H1 (cell line): ENCODE data around the gene ASCL5. TPM values are rescaled to one million over a fixed set of nuclear protein-coding genes. Genes with fewer than 3 reads are reported as not detected.

Source experiments
- CTCF ChIA-PET: fragments of 300-600 bp; sonication (Branson Sonifier 250); formaldehyde crosslinking; loops from one replicate; lab custom pipeline; 2021; ENCODE audit not compliant: partially characterized antibody; lab: Charles Lee
- POLR2A ChIA-PET: fragments of 300-600 bp; sonication (Branson Sonifier 250); formaldehyde crosslinking; loops from one replicate; lab custom pipeline; 2021; ENCODE audit warnings: inconsistent platforms; ENCODE audit not compliant: partially characterized antibody; lab: Charles Lee
- DNase-seq, 2 experiments: peaks; one replicate each; pipeline versions ENCODE4 v3.0.0 to v3.0.0-alpha.2; 2010 to 2022; ENCODE audit warnings: low spot score in 2 of 2, low read depth in 1 of 2, mixed read lengths in 1 of 2
- FAIRE-seq: peaks from 2 replicates; lab custom pipeline; 2011; peaks lifted over from hg19 to GRCh38; lab: Jason Lieb, UNC
- H2AFZ ChIP-seq: 2 replicates; pipeline ENCODE4 v1.8.1; 2012; ENCODE audit warnings: low read length, inconsistent platforms
- H2AK5ac ChIP-seq: 2 replicates; pipeline ENCODE4 v1.6.1; 2013; ENCODE audit warnings: low read depth, low read length
- H2BK120ac ChIP-seq: replicated peaks from 2 replicates; pipeline ENCODE3; 2013; ENCODE audit warnings: low read depth, low read length, inconsistent platforms
- H2BK12ac ChIP-seq: 2 replicates; pipeline ENCODE4 v1.6.1; 2013; ENCODE audit warnings: low read depth, low read length
- H2BK15ac ChIP-seq: 2 replicates; pipeline ENCODE4 v1.6.1; 2013; ENCODE audit warnings: low read length
- H2BK20ac ChIP-seq: 2 replicates; pipeline ENCODE4 v1.6.1; 2013; ENCODE audit warnings: low read length
- H2BK5ac ChIP-seq: 2 replicates; pipeline ENCODE4 v1.6.1; 2013; ENCODE audit warnings: low read depth, low read length
- H3K14ac ChIP-seq: 2 replicates; pipeline ENCODE4 v1.6.1; 2013; ENCODE audit warnings: inconsistent platforms; ENCODE audit not compliant: insufficient read length
- H3K18ac ChIP-seq: 2 replicates; pipeline ENCODE4 v1.6.1; 2013; ENCODE audit warnings: low read length; ENCODE audit errors: extremely low read depth
- H3K23ac ChIP-seq: 2 replicates; pipeline ENCODE4 v1.6.1; 2013; ENCODE audit warnings: inconsistent platforms; ENCODE audit not compliant: insufficient read length
- H3K23me2 ChIP-seq: 2 replicates; pipeline ENCODE4 v1.6.1; 2013; ENCODE audit warnings: low read depth, low read length
- H3K27ac ChIP-seq: 2 replicates; pipeline ENCODE4 v1.6.1; 2011; ENCODE audit warnings: low read depth, low read length, inconsistent platforms
- H3K27me3 ChIP-seq, 4 experiments: replicated peaks in 1 of 4; 1 replicate in 1 of 4; 2 replicates in 3 of 4; pipeline versions ENCODE4 v1.6.1 to v1.8.1; 2011 to 2013; ENCODE audit warnings: low read length in 3 of 4, mild to moderate bottlenecking in 3 of 4, inconsistent platforms in 2 of 4, mixed read lengths in 2 of 4, moderate library complexity in 1 of 4; ENCODE audit not compliant: control insufficient read depth in 3 of 4, insufficient read depth in 3 of 4; ENCODE audit errors: extremely low read depth in 1 of 4
- H3K36me3 ChIP-seq, 4 experiments: 2 replicates each; pipeline versions ENCODE4 v1.6.1 to v1.8.1; 2011 to 2013; ENCODE audit warnings: mild to moderate bottlenecking in 4 of 4, low read length in 3 of 4, moderate library complexity in 2 of 4, control low read depth in 1 of 4, inconsistent platforms in 1 of 4; ENCODE audit not compliant: insufficient read depth in 4 of 4, control insufficient read depth in 2 of 4
- H3K4ac ChIP-seq: replicated peaks from 2 replicates; pipeline ENCODE3; 2013; ENCODE audit warnings: low read length, low read depth, mixed read lengths, inconsistent platforms; ENCODE audit not compliant: insufficient read length
- H3K4me1 ChIP-seq, 4 experiments: replicated peaks in 1 of 4; 1 replicate in 1 of 4; 2 replicates in 3 of 4; pipeline versions ENCODE4 v1.6.1 to v1.8.1; 2011 to 2013; ENCODE audit warnings: low read length in 3 of 4, inconsistent platforms in 2 of 4, mixed read lengths in 1 of 4; ENCODE audit not compliant: insufficient read depth in 4 of 4, control insufficient read depth in 3 of 4
- H3K4me2 ChIP-seq, 2 experiments: 2 replicates each; pipeline versions ENCODE4 v1.6.1 to v1.8.1; 2011 to 2013; ENCODE audit warnings: low read depth in 2 of 2, low read length in 2 of 2, control low read depth in 1 of 2, inconsistent platforms in 1 of 2, mild to moderate bottlenecking in 1 of 2; ENCODE audit not compliant: insufficient read depth in 1 of 2
- H3K4me3 ChIP-seq, 4 experiments: fragments of 200-600, 300-600 bp in 1 of 4; sonication (generic), shearing (Covaris generic), sonication (Bioruptor Twin) in 1 of 4; 2 replicates each; pipeline versions ENCODE4 v1.5.1 to v1.8.1; 2011 to 2016; ENCODE audit warnings: low read length in 4 of 4, low read depth in 3 of 4, control low read depth in 2 of 4, inconsistent platforms in 2 of 4, mild to moderate bottlenecking in 2 of 4, mixed read lengths in 1 of 4, moderate library complexity in 1 of 4; ENCODE audit not compliant: insufficient read depth in 2 of 4; ENCODE audit errors: extremely low read depth in 1 of 4
- H3K56ac ChIP-seq: replicated peaks from 2 replicates; pipeline ENCODE3; 2013; ENCODE audit warnings: low read depth, mild to moderate bottlenecking, mixed read lengths, low read length, inconsistent platforms; ENCODE audit not compliant: insufficient read length
- H3K79me1 ChIP-seq: 2 replicates; pipeline ENCODE4 v1.6.1; 2013; ENCODE audit warnings: low read depth, low read length, control low read depth
- H3K79me2 ChIP-seq, 2 experiments: 2 replicates each; pipeline versions ENCODE4 v1.6.1 to v1.8.1; 2012 to 2013; ENCODE audit warnings: low read length in 2 of 2, mild to moderate bottlenecking in 2 of 2, inconsistent platforms in 1 of 2; ENCODE audit not compliant: insufficient read depth in 2 of 2, control insufficient read depth in 1 of 2
- H3K9ac ChIP-seq, 4 experiments: replicated peaks in 1 of 4; 1 replicate in 1 of 4; 2 replicates in 3 of 4; pipeline versions ENCODE4 v1.6.1 to v1.8.1; 2011 to 2013; ENCODE audit warnings: low read depth in 3 of 4, low read length in 3 of 4, control low read depth in 2 of 4, mild to moderate bottlenecking in 2 of 4, moderate library complexity in 2 of 4, inconsistent platforms in 1 of 4; ENCODE audit errors: extremely low read depth in 1 of 4
- H3K9me3 ChIP-seq, 2 experiments: 2 replicates each; pipeline versions ENCODE4 v1.6.1 to v1.8.1; 2012 to 2013; ENCODE audit warnings: mild to moderate bottlenecking in 2 of 2, moderate library complexity in 2 of 2, control low read depth in 1 of 2, inconsistent platforms in 1 of 2, low read depth in 1 of 2, low read length in 1 of 2, mixed read lengths in 1 of 2; ENCODE audit not compliant: insufficient read depth in 2 of 2
- H4K20me1 ChIP-seq, 2 experiments: replicated peaks in 1 of 2; 2 replicates each; pipeline versions ENCODE3 to v1.8.1; 2011 to 2013; ENCODE audit warnings: inconsistent platforms in 2 of 2, low read length in 2 of 2, mild to moderate bottlenecking in 1 of 2; ENCODE audit not compliant: insufficient read depth in 2 of 2, control insufficient read depth in 1 of 2
- H4K5ac ChIP-seq: 2 replicates; pipeline ENCODE4 v1.6.1; 2013; ENCODE audit warnings: low read length, low read depth, mixed read lengths, inconsistent platforms; ENCODE audit not compliant: insufficient read length
- H4K8ac ChIP-seq: 2 replicates; pipeline ENCODE4 v1.8.0; 2013; ENCODE audit warnings: mild to moderate bottlenecking, moderate library complexity, low read length, inconsistent platforms; ENCODE audit not compliant: insufficient read depth; ENCODE audit errors: extremely low read depth
- H4K91ac ChIP-seq: replicated peaks from 2 replicates; pipeline ENCODE3; 2013; ENCODE audit warnings: low read length, mixed read lengths, inconsistent platforms; ENCODE audit not compliant: insufficient read length
- CEBPB ChIP-seq: IDR thresholded peaks from 2 replicates; pipeline ENCODE4 v1.6.1; 2012; ENCODE audit warnings: low read depth, low read length
- CHD1 ChIP-seq: IDR thresholded peaks from 2 replicates; pipeline ENCODE4 v1.6.1; 2012; ENCODE audit warnings: low read depth, low read length, improper control_type of control experiment
- CTBP2 ChIP-seq: IDR thresholded peaks from 2 replicates; pipeline ENCODE4 v1.7.0; 2011; ENCODE audit warnings: borderline replicate concordance, mild to moderate bottlenecking, moderate library complexity, mixed read lengths, low read length; ENCODE audit not compliant: insufficient read depth, insufficient read length
- EGR1 ChIP-seq: IDR thresholded peaks from 2 replicates; pipeline ENCODE4 v1.6.1; 2011; ENCODE audit warnings: low read depth, low read length, borderline replicate concordance
- FOSL1 ChIP-seq: IDR thresholded peaks from 2 replicates; pipeline ENCODE4 v1.6.1; 2011; ENCODE audit warnings: mild to moderate bottlenecking, low read depth, low read length, moderate library complexity; ENCODE audit not compliant: insufficient read depth
- GTF2F1 ChIP-seq: IDR thresholded peaks from 2 replicates; pipeline ENCODE4 v1.6.1; 2012; ENCODE audit warnings: low read depth, low read length, improper control_type of control experiment, borderline replicate concordance
- JUN ChIP-seq: IDR thresholded peaks from 2 replicates; pipeline ENCODE4 v1.6.1; 2011; ENCODE audit warnings: low read depth, mild to moderate bottlenecking, improper control_type of control experiment, low read length
- JUND ChIP-seq: IDR thresholded peaks from 2 replicates; pipeline ENCODE4 v1.6.1; 2011; ENCODE audit warnings: mild to moderate bottlenecking, improper control_type of control experiment, low read length
- KDM4A ChIP-seq: IDR thresholded peaks from one replicate; pipeline ENCODE4 v1.7.1; 2012; ENCODE audit warnings: low read depth, mild to moderate bottlenecking, moderate library complexity, low read length, inconsistent platforms; ENCODE audit not compliant: severe bottlenecking
- RBBP5 ChIP-seq: IDR thresholded peaks from 2 replicates; pipeline ENCODE4 v1.7.1; 2012; ENCODE audit warnings: low read depth, mild to moderate bottlenecking, inconsistent platforms, low read length, moderate library complexity, borderline replicate concordance
- SIN3A ChIP-seq, 2 experiments: IDR thresholded peaks in 1 of 2; conservative IDR thresholded peaks in 1 of 2; 2 replicates each; pipeline ENCODE4 v1.6.1; 2011 to 2012; ENCODE audit warnings: low read length in 2 of 2, improper control_type of control experiment in 1 of 2, low read depth in 1 of 2, mild to moderate bottlenecking in 1 of 2
- WGBS, 2 experiments: shearing (Covaris generic) in 1 of 2; methylation state at CpG; one replicate each; pipeline versions ENCODE4 v1.1.6 to v1.1.7; 2013 to 2015; ENCODE audit warnings: low lambda C conversion rate in 2 of 2, mixed read lengths in 2 of 2, inconsistent platforms in 1 of 2, low coverage in 1 of 2, missing lambda C conversion rate in 1 of 2; ENCODE audit not compliant: insufficient replicate concordance in 2 of 2, insufficient coverage in 1 of 2, insufficient read length in 1 of 2; ENCODE audit errors: extremely low coverage in 1 of 2, missing lambda C conversion rate in 1 of 2; 5-methylcytosine and 5-hydroxymethylcytosine counted together
- polyA plus RNA-seq, 7 experiments: library from polyadenylated mRNA; depleted of rRNA in 3 of 7; stranded (reverse) in 5 of 7; unstranded in 2 of 7; fragments of >200 nt in 5 of 7; fragments of 200-250 nt in 2 of 7; gene quantifications; 1 replicate in 5 of 7; 2 replicates in 1 of 7; 4 replicates in 1 of 7; pipeline versions ENCODE4 v1.2.1 to v1.2.3, GENCODE V29; 2011 to 2013; ENCODE audit warnings: missing spikeins in 2 of 7, mixed read lengths in 2 of 7
- total RNA-seq: library from RNA; stranded (reverse); fragmentation: NEBNext Ultra II Directional; extraction: Animal tissue kit (Norgen Biotek cat#: 25700); gene quantifications from 2 replicates; pipeline ENCODE4 v1.2.1, GENCODE V29; 2021
- TF ChIP-seq, protein P1 (sequence below): IDR thresholded peaks from 2 replicates; pipeline ENCODE4 v1.6.1; 2011; ENCODE audit warnings: low read length, improper control_type of control experiment

Gene ASCL5
- total and polyA plus RNA-seq, 2 of the 8 experiments (the other 6 are each of a cell fraction or from before 2014, with no cell fraction given): 0.29 to 0.41 TPM

DNA sequence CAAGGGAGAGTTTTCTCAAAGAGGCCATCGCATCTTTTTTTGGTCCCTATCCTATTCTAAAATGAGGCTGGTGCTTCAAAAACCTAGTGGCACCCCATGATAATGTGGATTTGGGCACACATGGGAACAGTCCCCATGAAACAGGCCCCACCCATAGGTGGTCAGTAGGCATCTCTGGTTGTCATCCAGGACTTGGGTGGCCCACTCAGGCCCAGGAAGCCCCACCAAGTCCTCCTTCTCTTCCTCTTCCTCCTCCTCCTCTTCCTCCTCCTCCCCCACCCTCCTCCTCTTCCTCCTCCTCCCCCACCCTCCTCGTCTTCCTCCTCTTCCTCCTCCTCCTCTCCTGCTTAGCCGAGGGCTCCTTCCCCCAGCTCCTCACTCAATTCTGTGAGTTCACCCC lies 15.3 kb downstream of the ASCL5 start:
- no peak overlapping the region for H3K9ac ChIP-seq
- no peak overlapping the region for H3K18ac ChIP-seq
- no peak overlapping the region for H3K4me2 ChIP-seq
- FAIRE-seq (no peak), DNase-seq (no peak)
- H3K79me2 ChIP-seq: no peaks in the 10 kb centered on the region
- no peak overlapping the region for H4K91ac ChIP-seq
- CTCF ChIA-PET: interaction anchor here (0.7 to 16.3 kb wide), 7 partner anchors 8 to 139 kb away, joined by 3 to 343 read pairs (median 6); no protein-coding TSS in a partner anchor
- peaks cover 7% of the 10 kb centered on the region; the same call in 1 of the 2 replicates for H3K23me2 ChIP-seq
- no peak overlapping the region for H2BK20ac ChIP-seq
- no peak overlapping the region for H3K4ac ChIP-seq
- H4K5ac ChIP-seq: no peak overlapping the region
- H3K27ac ChIP-seq: no peak overlapping the region
- H2BK120ac ChIP-seq: no peak overlapping the region
- no peaks in the 10 kb centered on the region for H3K79me1 ChIP-seq
- H2AK5ac ChIP-seq: no peak overlapping the region
- no peak overlapping the region for H4K8ac ChIP-seq
- H3K36me3 ChIP-seq: no peaks in the 10 kb centered on the region
- no peak overlapping the region for H3K14ac ChIP-seq
- H2BK15ac ChIP-seq: no peak overlapping the region
- no peak overlapping the region for H3K56ac ChIP-seq
- H3K4me1 ChIP-seq: peaks cover 0 to 9% (median 3%) of the 10 kb centered on the region in 4 experiments; a peak in 3 of 7 replicates
- H2AFZ ChIP-seq: no peak overlapping the region
- no peak overlapping the region for H3K23ac ChIP-seq
- POLR2A ChIA-PET: interaction anchor here (0.6 kb wide), 1 partner anchor 378 kb away, joined by 3 read pairs; no protein-coding TSS in a partner anchor
- H2BK5ac ChIP-seq: no peak overlapping the region
- peaks cover 9 to 25% (median 21%) of the 10 kb centered on the region in 4 experiments for H3K27me3 ChIP-seq
- H4K20me1 ChIP-seq: no peaks in the 10 kb centered on the region
- H3K4me3 ChIP-seq: no peak overlapping the region
- WGBS, 2 experiments: 91% methylated on average over 1 of the region's 3 CpGs; no CpG with 5 or more reads in 1 of the 2 experiments
- H3K9me3 ChIP-seq: no peaks in the 10 kb centered on the region; a peak in 1 of 4 replicates
- no peak overlapping the region for H2BK12ac ChIP-seq
- TF ChIP-seq KDM4A (no peak), CEBPB (no peak), JUND (no peak), EGR1 (no peak), JUN (no peak), SIN3A (conservative IDR thresholded peaks at IDR 0.05 in 1 of 2, IDR thresholded peaks at IDR 0.05 in 1 of 2; ENCODE audit: low read depth in 1 of 2, low read length in 2 of 2) (no peak), GTF2F1 (no peak), CTBP2 (no peak), CHD1 (no peak), RBBP5 (no peak), FOSL1 (no peak)
- TF ChIP-seq, protein P1, sequence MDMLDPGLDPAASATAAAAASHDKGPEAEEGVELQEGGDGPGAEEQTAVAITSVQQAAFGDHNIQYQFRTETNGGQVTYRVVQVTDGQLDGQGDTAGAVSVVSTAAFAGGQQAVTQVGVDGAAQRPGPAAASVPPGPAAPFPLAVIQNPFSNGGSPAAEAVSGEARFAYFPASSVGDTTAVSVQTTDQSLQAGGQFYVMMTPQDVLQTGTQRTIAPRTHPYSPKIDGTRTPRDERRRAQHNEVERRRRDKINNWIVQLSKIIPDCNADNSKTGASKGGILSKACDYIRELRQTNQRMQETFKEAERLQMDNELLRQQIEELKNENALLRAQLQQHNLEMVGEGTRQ: no peak
